Astrocyte (in vitro differentiated cells and primary cell): ENCODE data around the gene TRAF6.

Source experiments
- CTCF ChIP-seq: IDR thresholded peaks from 2 replicates; pipeline ENCODE4 v1.5.1; 2011; ENCODE audit warnings: low read depth, mild to moderate bottlenecking, inconsistent platforms, low read length, moderate library complexity; ENCODE audit not compliant: insufficient read depth
- EZH2 ChIP-seq: IDR thresholded peaks from 2 replicates; pipeline ENCODE4 v1.6.1; 2012; ENCODE audit warnings: mild to moderate bottlenecking, low read length, inconsistent platforms; ENCODE audit not compliant: insufficient read depth

- TF ChIP-seq CTCF (no peak), EZH2 (no peak)
Measured at GRCh38 chr11:36475192-36475591, 34.9 kb downstream of the TRAF6 start.
